Muscle of arm (tissue), 12 donors: ENCODE results near the gene KRT86. TPM values are rescaled to one million over a fixed set of nuclear protein-coding genes. Genes with fewer than 3 reads are reported as not detected.
"Not testable (repeated sequence)": the region's sequence is repeated elsewhere in the genome, so short reads cannot be mapped to it uniquely, and the experiment has no call there.

Experiments
- DNase-seq: peaks from one replicate; pipeline ENCODE4 v3.0.0-alpha.2; 2013
- polyA plus RNA-seq, 12 donors: library from polyadenylated mRNA; unstranded; fragments of 120-200 nt; gene quantifications; one replicate each; pipeline ENCODE4 v1.2.1, GENCODE V29; 2013; ENCODE audit not compliant: insufficient read length in 12 of 12

KRT86 gene
- polyA plus RNA-seq, 12 donors, result 0.10 to 0.50 (median 0.21) TPM; not detected in 3

DNA sequence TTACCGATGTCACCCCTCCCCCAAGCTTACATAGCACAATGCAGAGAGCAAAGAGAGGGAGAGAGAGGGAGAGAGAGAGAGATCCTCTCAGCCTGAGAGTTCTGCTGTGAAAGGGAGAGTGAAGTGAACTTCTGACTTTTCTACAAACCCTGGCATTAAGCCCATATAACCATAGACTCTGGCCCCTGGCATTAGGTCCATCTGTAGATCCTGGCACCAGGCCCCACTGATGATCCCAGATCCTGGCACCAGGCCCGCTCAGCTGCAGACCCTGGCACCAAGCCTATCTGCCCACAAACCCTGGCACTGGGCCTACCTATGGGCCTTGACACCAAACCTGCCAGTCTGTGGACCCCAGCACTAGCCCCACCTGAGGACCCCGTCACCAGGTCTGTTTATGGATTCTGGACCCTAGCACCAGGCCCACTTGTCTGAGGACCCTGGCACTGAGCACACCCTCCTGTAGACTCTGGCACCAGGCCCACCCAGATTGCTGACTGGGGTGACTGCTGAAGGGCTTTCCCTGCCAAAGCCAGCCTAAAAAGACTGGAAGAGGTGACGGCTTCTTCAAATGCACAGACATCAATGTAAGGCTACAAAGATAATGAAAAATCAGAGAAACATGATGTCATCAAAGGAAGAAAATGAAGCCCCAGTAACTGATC lies 61.3 kb downstream of the KRT86 start:
- no peak for DNase-seq

DNA sequence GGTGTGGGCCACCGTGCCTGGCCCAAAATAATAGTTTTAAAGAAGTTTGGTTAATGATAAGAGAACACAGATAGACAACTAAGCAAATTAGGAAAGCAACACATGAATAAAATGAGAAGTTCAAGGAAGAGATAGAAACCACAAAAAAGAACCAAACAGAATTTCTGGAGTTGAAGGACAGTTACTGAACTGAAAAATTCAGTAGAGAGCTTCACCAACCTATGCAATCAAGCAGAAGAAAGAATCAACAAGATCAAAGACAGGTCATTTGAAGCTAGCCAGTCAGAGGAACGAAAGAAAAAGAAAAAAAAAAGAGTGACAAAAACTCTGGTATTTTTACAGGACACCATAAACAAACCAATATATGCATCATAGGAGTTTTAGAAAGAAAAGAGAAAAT lies 62.2 kb downstream of the KRT86 start:
- DNase-seq, result no peak

DNA sequence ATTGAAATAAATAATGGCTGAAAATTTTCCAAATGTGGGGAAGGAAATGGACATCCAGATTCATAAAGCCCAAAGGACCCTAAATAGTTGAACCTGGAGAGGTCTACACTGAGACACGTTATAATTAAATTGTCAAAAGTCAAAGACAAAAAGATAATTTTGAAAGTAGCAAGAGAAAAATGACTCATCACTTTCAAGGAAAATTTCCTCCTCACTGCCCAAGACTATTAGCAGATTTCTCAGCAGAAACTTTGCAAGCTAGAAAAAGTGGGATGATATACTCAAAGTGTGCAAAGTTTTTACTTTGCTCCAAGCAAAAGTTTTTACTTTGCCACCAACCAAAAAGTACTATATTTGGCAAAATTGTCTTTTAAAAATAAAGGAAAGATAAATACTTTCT lies 62.6 kb downstream of the KRT86 start:
- DNase-seq, result no peak

DNA sequence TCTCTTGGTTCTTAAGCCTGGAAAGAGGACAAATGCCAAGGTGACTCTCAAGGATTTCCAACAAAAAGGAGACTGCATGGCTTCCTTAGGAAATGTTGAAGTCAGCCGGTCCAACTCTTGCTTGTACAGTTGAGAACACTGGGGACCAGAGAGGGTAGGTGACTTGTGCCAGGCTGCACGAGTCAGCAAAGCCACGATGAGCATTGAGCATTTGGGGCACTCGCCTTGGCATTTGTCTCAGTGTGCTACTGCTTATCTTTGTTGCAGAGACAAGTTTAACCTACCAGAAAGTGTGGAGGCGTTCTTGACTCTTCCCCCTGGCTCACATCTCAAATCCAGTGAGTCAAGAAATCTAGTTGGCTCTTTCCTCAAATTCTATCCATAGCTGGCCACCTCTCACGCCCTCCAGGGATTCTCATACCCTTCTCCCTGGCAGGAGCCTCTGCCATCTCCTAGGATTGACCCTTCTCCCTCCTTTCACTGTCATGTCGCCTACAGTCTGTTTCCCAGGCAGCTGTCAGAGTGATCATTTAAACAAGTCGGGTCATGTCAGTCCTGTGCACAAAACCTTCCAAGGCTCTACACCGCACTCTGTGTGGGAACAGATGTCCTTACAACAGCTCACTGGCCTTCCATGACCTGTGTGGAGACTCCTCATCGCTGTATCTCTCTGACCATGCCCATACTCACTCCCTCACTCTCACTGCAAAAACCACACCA lies 64.0 kb downstream of the KRT86 start:
- no peak for DNase-seq

DNA sequence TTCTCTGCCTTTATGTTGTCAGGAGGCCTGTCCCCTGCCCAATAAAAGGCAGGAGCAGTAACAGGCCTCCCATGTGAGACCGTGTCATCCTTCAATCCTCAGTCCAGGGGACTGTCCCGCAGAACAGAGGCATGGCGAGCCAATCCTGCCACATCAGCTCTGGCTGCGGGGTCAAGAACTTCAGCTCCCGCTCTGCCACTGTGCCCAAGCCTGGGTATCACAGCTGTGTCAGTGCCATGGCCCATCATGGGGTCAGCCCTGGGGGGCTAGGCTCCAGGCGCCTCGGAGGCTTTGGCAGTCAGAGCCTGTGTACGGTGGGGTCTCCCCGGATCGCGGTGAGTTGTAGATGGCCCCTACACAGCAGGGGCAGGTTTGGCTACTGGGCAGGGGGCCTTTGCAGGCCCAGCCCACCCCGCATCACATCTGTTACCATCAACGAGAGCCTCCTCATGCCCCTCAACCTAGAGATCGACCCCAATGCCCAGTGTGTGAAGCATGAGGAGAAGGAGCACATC lies 66.7 kb downstream of the KRT86 start:
- DNase-seq, result no peak

DNA sequence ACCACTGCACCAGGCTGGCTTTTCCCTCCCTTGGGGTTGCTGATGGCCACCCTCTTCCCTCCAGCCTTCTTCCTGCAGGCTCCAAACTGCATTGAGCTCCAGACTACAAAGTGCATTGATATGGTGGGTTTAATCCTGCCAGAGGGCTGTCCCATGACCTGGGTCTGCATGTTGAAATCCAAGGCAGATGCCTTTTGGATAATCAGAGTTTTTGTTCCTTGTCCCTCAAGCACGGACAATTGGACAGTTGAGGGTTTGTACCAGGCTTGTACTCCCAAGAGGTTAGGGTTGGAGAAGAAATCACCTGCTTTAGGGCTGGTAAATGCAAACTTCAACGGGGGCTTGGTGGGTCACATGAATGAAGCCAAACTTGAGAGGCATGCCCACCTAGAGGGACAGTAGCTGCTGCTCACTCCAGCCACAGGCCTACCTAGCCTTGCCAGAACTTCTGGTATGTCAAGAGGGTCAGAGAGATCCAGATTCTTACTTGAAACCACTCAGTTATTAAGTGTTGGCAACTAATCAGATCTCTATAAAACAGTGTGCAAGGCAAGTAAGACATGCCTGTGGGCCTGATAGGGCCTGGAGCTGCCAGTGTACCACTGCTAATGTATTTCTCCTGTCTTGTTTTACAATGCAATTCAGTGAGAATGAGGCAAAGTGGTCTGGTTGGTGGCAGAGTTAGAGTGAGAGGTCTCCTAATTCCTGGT lies 68.5 kb downstream of the KRT86 start:
- no peak for DNase-seq

DNA sequence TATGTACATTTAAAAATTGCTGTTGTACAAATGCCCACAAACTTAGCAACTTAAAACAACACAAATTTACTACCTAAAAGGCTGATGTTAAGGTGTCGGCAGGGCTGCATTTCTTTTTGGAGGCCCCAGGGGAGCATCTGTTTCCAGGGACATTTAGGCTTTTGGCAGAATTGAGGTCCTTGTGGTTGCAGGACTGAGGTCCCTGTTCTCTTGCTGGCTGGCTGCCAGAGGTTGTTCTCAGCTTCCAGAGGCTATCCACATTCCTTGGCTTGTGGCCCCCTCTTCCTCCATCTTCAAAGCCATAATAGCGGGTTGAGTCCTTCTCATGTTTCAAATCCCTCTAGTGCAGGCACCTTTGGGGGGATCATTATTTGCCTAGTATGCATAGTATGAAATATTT lies 69.1 kb downstream of the KRT86 start:
- DNase-seq, result no peak

DNA sequence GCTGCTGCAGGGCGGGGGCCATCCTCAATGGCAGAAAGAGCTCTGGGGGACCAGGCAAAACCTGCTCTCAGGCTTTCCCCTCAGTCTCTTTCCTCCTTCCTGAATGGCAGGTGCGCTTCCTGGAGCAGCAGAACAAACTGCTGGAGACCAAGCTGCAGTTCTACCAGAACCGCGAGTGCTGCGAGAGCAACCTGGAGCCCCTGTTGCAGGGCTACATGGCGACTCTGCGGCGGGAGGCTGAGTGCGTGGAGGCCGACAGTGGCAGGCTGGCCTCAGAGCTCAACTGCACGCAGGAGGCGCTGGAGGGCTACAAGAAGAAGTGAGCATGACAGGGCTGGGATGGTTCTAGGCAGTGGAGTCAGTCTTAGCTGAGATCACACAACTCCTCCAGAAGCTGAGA lies 69.7 kb downstream of the KRT86 start:
- no peak for DNase-seq

DNA sequence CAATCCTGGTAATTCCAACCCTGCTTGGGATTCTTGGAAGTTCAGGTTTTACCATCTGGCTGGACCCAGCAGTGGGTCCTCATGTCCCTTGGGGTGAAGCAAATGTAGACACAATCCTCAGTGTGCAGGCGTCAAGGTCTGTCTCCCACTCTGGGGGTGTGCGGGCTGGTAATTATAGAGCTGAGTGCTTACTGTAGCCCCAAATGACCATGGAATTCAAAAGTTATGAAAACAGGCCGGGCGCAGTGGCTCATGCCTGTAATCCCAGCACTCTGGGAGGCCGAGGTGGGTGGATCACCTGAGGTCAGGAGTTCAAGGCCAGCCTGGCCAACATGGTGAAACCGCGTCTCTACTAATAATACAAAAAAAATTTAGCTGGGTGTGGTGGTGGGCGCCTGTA lies 70.6 kb downstream of the KRT86 start:
- DNase-seq, result not testable (repeated sequence)

DNA sequence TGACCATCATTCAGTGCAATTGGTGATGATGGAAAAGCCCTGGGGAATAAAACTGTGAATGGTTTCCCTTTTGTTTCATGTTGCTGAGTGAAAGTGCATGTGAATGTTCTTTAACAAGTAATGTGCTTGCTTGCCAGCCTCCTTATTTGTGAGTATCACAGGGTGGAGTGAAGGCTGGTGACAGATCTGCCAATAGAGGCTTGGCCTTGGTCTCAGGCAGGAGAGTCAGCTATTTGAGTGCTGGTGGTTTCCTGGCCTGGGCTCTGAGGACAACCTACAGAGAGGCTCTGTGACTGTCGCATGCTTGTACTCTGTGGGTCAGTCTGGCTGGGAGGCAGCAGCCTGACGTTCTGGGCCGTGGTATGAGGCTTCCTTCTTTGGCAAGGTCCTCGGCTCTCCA lies 72.1 kb downstream of the KRT86 start:
- no peak for DNase-seq

DNA sequence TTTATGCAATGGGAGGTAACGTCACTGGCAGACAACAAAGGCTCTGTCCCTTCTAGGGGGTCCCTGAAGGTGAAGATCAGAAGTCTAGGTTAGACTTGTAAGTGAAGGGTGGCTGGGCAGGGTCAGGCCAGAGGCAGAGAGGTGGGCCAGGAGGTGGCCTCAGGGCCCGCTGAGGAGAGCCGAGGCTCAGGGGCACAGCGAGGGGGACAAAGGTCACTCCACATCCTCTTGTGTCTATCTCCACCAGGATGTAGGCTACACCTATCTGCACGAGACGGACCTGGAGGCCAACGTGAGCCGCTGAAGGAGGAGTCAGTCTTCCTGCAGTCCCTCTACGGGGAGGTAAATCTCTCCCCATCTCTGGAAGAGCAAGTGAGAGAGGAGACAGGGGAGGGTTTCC lies 72.6 kb downstream of the KRT86 start:
- DNase-seq, result no peak

DNA sequence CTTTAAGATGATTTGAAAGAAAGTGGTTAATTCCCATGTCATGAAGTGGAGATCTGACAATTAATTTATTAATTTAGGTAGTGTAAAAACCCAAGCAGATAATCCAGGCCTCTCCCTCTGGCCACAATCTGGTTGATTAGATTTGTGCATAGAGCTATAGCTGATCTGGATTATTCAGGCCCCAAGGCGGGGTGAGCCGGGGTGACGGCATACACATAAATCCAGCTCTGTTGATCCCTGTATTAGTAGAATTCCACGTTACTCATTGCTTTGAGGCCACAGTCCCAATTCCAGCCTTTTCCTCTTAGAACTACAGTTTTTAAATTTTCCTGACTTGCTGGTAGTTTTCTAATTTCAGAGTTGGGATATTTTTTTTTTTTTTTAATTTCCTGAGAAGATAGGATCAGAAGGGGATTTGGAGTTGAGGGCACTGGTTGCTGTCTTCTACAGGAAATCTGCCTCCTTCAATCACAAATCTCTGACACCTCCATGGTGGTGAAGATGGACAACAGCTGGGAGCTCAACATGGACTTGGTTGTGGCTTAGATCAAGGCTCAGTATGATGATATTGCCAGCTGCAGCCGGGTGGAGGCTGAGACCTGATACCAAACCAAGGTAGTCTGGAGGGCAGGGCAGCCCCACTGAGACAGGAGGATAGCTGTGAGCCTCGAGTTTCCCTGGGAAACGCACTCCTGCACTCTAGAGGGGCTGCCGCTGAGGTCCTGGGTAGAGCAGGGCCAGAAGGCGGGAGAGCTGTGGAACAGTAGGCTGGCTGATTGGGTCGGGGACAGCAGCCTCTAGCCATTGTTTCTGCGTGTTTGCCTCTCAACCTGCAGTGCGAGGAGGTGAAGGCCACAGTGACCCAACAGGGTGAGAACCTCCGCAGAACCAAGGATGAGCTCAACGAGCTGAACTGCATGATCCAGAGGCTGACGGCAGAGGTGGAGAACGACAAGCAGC lies 73.4 kb downstream of the KRT86 start:
- no peak for DNase-seq

DNA sequence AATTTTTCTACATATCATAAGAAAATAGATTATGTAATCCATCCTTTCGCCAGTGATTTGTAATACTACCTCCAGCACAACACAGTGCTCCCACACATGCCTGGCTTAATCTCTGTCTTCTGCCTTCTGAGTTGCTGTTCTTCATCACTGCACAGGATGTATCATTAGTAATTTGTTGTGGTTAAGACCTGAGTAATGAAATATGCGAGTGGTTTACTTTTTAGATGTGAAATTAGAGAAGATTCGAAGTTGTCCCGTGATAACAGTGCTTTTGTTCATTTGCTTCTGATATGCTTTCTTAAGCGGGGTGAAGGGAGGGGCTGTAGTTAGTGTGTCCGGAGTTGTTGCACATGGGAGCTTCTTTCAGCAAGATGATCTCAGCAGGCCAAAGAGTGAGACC lies 74.8 kb downstream of the KRT86 start:
- DNase-seq, result no peak

DNA sequence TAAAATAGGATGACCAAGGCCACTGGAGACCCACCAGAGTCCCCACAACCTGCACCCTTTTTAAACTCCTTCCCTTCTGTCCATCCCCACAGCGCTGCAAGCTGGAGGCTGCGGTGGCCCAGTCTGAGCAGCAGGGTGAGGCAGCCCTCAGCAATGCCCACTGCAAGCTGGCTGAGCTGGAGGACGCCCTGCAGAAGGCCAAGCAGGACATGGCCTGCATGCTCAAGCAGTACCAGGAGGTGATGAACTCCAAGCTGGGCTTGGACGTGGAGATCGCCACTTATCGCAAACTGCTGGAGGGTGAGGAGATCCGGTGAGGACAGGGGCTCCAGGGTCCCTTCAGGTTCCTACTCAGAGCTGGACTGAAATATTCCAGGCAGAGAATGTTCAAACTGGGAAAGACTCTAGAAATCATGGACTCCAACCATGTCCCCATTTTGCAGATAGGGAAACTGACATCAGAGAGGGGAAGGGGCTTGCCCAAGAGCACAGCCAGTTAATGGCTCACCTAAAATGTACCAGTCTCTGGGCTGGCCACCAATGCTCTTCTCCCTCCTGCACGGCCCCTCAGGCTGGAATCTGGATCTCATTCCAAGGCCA lies 75.7 kb downstream of the KRT86 start:
- DNase-seq, result no peak

DNA sequence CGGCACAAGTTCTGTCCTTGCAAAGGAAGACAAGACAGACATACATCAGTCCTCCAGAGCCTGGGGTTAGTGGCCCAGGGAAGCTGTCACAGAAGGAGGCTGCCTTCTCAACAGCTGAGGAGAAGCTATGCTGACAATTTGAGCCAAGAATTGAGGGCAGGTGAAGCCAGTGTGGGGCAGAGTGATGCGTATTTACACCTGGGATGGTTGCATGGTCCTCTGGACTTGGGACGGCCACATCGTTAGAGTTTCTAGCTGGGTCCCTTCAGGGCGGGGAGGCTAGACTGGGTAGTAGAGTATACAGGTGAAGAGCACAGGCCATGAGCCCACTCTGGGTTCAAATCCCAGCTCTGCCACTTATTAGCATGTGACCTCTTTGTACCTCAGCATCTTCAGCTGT lies 76.3 kb downstream of the KRT86 start:
- DNase-seq, result no peak

DNA sequence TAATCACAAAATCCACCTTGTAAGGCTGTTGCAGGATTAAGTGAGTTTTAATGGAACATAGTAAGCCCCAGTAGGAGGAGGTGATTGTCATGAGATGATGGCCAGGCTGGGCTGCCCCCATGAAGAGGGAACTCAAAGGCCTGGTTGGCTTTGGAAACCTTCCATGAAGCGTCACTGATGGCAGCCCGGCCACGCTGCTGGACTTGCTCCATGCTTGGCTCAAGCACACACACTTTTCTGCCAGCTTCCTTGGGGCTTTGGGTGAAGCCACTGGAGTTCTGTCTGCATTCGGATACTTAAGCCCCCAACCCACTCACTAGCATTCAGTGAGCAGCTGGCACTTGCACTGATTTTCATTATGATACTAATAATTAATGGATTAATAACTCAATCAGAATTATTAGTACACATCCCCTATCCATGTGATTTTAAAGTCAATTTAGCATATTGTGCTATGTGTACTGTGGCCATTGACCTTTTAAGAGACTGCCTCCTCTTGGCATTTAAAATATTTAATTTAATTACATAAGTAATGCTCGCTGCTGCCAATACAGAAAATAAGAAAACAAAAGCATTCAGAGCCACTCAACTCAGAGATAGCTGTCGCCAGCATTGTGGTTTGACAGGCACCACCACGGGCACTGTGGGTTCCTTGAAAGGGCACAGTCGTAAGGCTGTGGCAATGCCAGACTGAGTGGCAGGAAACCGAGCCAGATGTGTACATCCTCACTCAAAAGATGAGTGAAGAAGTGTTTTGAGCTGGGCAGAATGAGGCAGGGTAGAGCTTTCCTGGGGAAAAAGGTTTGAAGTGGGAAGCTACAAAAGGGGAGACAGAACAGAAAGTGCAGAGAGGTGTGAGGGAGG lies 77.0 kb downstream of the KRT86 start:
- DNase-seq, result no peak

DNA sequence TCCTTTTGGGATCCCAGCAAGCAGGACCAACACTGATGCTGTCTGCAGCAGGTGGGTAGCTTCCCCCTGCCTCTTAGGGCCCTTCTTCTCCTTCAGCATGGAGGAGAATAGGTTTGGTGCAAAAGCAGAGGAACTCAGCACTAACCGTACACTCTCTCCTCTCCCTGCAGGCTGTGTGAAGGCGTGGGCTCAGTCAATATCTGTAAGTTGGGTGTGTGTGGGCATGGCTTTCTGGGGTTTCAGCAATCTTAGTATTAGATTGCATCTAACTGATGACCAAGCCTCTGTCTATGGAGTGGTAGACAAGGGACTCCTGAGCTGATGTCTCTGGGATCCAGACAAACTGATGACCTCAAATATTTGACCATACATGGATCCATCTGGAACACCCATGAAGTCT lies 78.5 kb downstream of the KRT86 start:
- no peak for DNase-seq

DNA sequence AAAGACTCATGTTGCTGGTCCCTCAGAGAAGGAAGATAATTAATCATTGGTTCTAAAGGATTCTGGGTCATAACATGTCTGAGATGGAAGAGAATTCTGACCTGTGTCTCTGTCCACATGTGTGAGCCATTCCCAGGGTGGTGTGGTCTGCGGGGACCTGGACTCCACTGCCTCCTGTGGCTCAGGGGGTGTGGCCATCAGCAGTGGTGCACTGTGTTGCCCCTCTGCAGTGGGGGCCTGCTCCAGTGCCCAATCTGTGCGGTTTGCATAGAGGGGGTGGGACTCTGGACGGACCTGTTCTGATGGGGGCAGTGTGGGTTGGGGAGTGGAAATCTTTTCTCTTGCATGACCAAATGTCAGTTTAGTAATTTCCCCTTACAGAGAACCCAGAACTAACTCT lies 79.3 kb downstream of the KRT86 start:
- no peak for DNase-seq

DNA sequence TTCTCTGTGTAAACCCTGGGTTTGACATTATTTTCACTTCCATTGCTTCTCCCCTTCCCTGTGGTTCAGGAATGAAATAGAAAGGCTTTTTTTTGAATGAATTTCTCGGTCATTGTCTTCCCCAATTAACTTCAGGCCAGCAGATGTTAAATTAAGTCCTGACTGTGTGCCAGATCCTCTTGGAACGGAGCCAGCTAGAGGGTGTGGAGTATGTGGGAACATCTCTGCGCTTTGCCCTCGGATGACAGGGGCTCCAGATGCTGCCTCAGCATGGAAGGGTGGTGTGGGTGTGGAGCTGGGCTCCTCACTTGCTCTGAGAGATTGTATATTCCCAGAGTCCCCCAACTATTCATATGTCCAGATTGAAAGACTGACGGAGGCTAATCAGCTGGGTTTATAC lies 79.8 kb downstream of the KRT86 start:
- DNase-seq, result no peak

DNA sequence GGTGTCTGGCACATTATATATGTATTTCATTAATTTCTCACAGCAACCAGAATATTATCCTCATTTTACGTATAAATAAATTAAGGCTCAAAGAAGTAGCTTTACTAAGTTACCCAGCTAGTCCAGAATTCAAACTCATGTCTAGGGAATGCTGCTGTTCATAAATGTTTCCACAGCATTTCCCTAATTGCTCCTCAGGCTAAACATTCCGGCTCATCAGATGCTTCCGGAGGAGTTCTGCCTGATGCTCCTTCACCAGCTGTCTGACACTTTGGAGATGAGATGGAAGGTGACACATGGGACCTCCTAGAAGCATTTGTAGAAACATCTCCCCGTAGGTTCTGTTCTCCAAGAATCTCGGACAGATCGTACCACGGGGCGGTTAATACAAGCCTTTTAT lies 80.7 kb downstream of the KRT86 start:
- no peak for DNase-seq
